Endothelial cell of umbilical vein (primary cell): ENCODE data around the gene OR1I1. TPM values are rescaled to one million over a fixed set of nuclear protein-coding genes. Genes with fewer than 3 reads are reported as not detected.

ENCODE experiments used
- BruUV-seq: library from RNA; stranded (reverse); fragments of 400-500 nt; replicated peaks from 2 replicates; lab custom pipeline; 2021; lab: Mats Ljungman, UMichigan
- CTCF ChIA-PET: fragments of 300-600, 350-600 bp; sonication (Branson Sonifier 250); formaldehyde crosslinking; loops from one replicate; lab custom pipeline; 2021; ENCODE audit warnings: antibody characterized with exemption, inconsistent platforms; lab: Charles Lee
- POLR2A ChIA-PET: fragments of 300-600, 350-600 bp; sonication (Branson Sonifier 250); formaldehyde crosslinking; loops from one replicate; lab custom pipeline; 2021; ENCODE audit warnings: antibody characterized with exemption, inconsistent platforms; lab: Charles Lee
- DNase-seq: peaks from one replicate; pipeline ENCODE4 v3.0.0-alpha.2; 2011; ENCODE audit warnings: low read depth, low spot score
- FAIRE-seq: peaks from 2 replicates; lab custom pipeline; 2011; peaks lifted over from hg19 to GRCh38; lab: Jason Lieb, UNC
- H2AFZ ChIP-seq: 2 replicates; pipeline ENCODE4 v1.6.0; 2012; ENCODE audit warnings: low read depth, low read length, control low read depth, inconsistent platforms
- H3K27ac ChIP-seq: 2 replicates; pipeline ENCODE4 v1.5.1; 2011; ENCODE audit warnings: low read depth, mild to moderate bottlenecking, control low read depth, low read length, moderate library complexity; ENCODE audit not compliant: insufficient read depth
- H3K27me3 ChIP-seq, 2 experiments: 2 replicates each; pipeline versions ENCODE4 v1.6.0 to v1.6.1; 2011; ENCODE audit warnings: low read length in 2 of 2, mixed read lengths in 1 of 2; ENCODE audit not compliant: control insufficient read depth in 2 of 2, insufficient read depth in 2 of 2
- H3K36me3 ChIP-seq, 2 experiments: 2 replicates in 1 of 2; 3 replicates in 1 of 2; pipeline ENCODE4 v1.5.1; 2011; ENCODE audit warnings: low read length in 2 of 2, mild to moderate bottlenecking in 1 of 2, moderate library complexity in 1 of 2; ENCODE audit not compliant: control insufficient read depth in 2 of 2, insufficient read depth in 2 of 2; ENCODE audit errors: extremely low read depth in 1 of 2
- H3K4me1 ChIP-seq: 3 replicates; pipeline ENCODE4 v1.5.1; 2011; ENCODE audit warnings: mild to moderate bottlenecking, low read length; ENCODE audit not compliant: control insufficient read depth, insufficient read depth; ENCODE audit errors: extremely low read depth
- H3K4me2 ChIP-seq: 2 replicates; pipeline ENCODE4 v1.6.1; 2011; ENCODE audit warnings: low read length, control low read depth, mixed read lengths; ENCODE audit not compliant: insufficient read depth
- H3K4me3 ChIP-seq, 3 experiments: fragments of 200-600 bp in 1 of 3; sonication (generic), shearing (Covaris generic) in 1 of 3; replicated peaks in 1 of 3; 2 replicates each; pipeline ENCODE4 v1.5.1; 2011 to 2016; ENCODE audit warnings: control low read depth in 3 of 3, low read length in 3 of 3, mild to moderate bottlenecking in 2 of 3, inconsistent platforms in 1 of 3, low read depth in 1 of 3, moderate library complexity in 1 of 3; ENCODE audit not compliant: insufficient read depth in 1 of 3
- H3K79me2 ChIP-seq: 2 replicates; pipeline ENCODE4 v1.6.0; 2012; ENCODE audit warnings: low read length, inconsistent platforms; ENCODE audit not compliant: control insufficient read depth, insufficient read depth
- H3K9ac ChIP-seq: replicated peaks from 2 replicates; pipeline ENCODE3; 2011; ENCODE audit warnings: low read length, control low read depth; ENCODE audit not compliant: insufficient read depth; ENCODE audit errors: extremely low read depth
- H3K9me1 ChIP-seq: replicated peaks from 3 replicates; pipeline ENCODE4 v1.6.0; 2011; ENCODE audit warnings: mild to moderate bottlenecking, low read length; ENCODE audit not compliant: control insufficient read depth, insufficient read depth; ENCODE audit errors: extremely low read depth
- H3K9me3 ChIP-seq: replicated peaks from 2 replicates; pipeline ENCODE4 v1.5.1; 2012; ENCODE audit warnings: low read length, inconsistent platforms; ENCODE audit not compliant: control insufficient read depth, insufficient read depth
- H4K20me1 ChIP-seq: replicated peaks from 2 replicates; pipeline ENCODE3; 2011; ENCODE audit warnings: mild to moderate bottlenecking, low read length; ENCODE audit not compliant: control insufficient read depth, insufficient read depth; ENCODE audit errors: extremely low read depth
- CTCF ChIP-seq, 2 donors: IDR thresholded peaks; 1 replicate in 1 of 2; 2 replicates in 1 of 2; pipeline ENCODE4 v1.5.1; 2011; ENCODE audit warnings: low read length in 2 of 2, mild to moderate bottlenecking in 2 of 2, moderate library complexity in 2 of 2, control low read depth in 1 of 2, inconsistent platforms in 1 of 2, low read depth in 1 of 2; ENCODE audit not compliant: insufficient read depth in 1 of 2; ENCODE audit errors: extremely low read depth in 1 of 2
- EZH2 ChIP-seq: IDR thresholded peaks from 2 replicates; pipeline ENCODE4 v1.6.1; 2012; ENCODE audit warnings: borderline replicate concordance, low read depth, mild to moderate bottlenecking, moderate library complexity, low read length, inconsistent platforms; ENCODE audit not compliant: severe bottlenecking
- FOS ChIP-seq: IDR thresholded peaks from 2 replicates; pipeline ENCODE4 v1.6.1; 2011; ENCODE audit warnings: mild to moderate bottlenecking, low read length, moderate library complexity, borderline replicate concordance; ENCODE audit not compliant: insufficient read depth
- GATA2 ChIP-seq: IDR thresholded peaks from 2 replicates; pipeline ENCODE4 v1.7.0; 2011; ENCODE audit warnings: low read depth, mild to moderate bottlenecking, moderate library complexity, mixed read lengths, low read length; ENCODE audit not compliant: insufficient read length, insufficient read depth
- JUN ChIP-seq: IDR thresholded peaks from 2 replicates; pipeline ENCODE4 v1.6.1; 2011; ENCODE audit warnings: borderline replicate concordance, low read depth; ENCODE audit not compliant: insufficient read length, insufficient read depth
- MAX ChIP-seq: IDR thresholded peaks from 2 replicates; pipeline ENCODE4 v1.6.1; 2011; ENCODE audit not compliant: insufficient read depth, insufficient read length
- MYC ChIP-seq: IDR thresholded peaks from one replicate; pipeline ENCODE4 v1.6.1; 2011; ENCODE audit warnings: mild to moderate bottlenecking, low read depth, low read length
- POLR2A ChIP-seq: IDR thresholded peaks from 2 replicates; pipeline ENCODE4 v1.6.1; 2012; ENCODE audit warnings: low read depth, mild to moderate bottlenecking, control low read depth, low read length
- POLR2AphosphoS5 ChIP-seq: IDR thresholded peaks from 2 replicates; pipeline ENCODE4 v1.6.1; 2012; ENCODE audit warnings: low read depth, mild to moderate bottlenecking, control low read depth, low read length, moderate library complexity; ENCODE audit not compliant: insufficient read depth
- dilution Hi-C: fragments of 300-500 bp; cut with MboI; formaldehyde crosslinking; loops from one replicate; pipeline ENCODE4 v1.15.0; 2019; ENCODE audit warnings: low sequenced_read_pairs; ENCODE audit not compliant: extremely low pct_ligation_motif_present
- intact Hi-C: fragments of 100-400 bp; cut with micrococcal nuclease; formaldehyde crosslinking; loops from one replicate; pipeline ENCODE4 v1.10.0; 2022
- polyA plus RNA-seq, 4 experiments: library from polyadenylated mRNA; depleted of rRNA in 3 of 4; stranded (reverse) in 3 of 4; unstranded in 1 of 4; fragments of >200 nt; gene quantifications; 2 replicates each; pipeline versions ENCODE4 v1.2.1 to v1.2.3, GENCODE V29; 2011 to 2012; ENCODE audit warnings: missing spikeins in 1 of 4
- total RNA-seq: library from RNA; stranded (reverse); gene quantifications from 2 replicates; pipeline ENCODE4 v1.2.3, GENCODE V29; 2021

Gene OR1I1
- total and polyA plus RNA-seq, 2 donors (not counting 3 experiments of a cell fraction or from before 2014, with no cell fraction given) = not detected

- Histone ChIP-seq H2AFZ (peak overlapping the region; percentile 31), H4K20me1 (no peaks in the 10 kb centered on the region), H3K4me1 (peaks cover 8% of the 10 kb centered on the region), H3K27me3 (no peaks in the 10 kb centered on the region), H3K9me3 (no peaks in the 10 kb centered on the region), H3K36me3 (peaks cover 22 to 28% of the 10 kb centered on the region in 2 experiments), H3K79me2 (peaks cover 19% of the 10 kb centered on the region), H3K9ac (peak overlapping the region; percentile 79), H3K9me1 (no peaks in the 10 kb centered on the region), H3K27ac (peak overlapping the region; percentile 54), H3K4me2 (peak overlapping the region; percentile 97), H3K4me3 (peak overlapping the region; percentile 82 to 93 (median 93))
- ChIA-PET POLR2A (no interaction called here), CTCF (interaction anchor here (0.7 to 1.3 kb wide), 2 partner anchors 16 to 17 kb away, joined by 5 to 7 read pairs; a partner anchor contains a TSS)
- no peak for TF ChIP-seq POLR2A
- no peak for TF ChIP-seq POLR2AphosphoS5
- TF ChIP-seq CTCF (IDR thresholded peaks at IDR 0.05; ENCODE audit: extremely low read depth in 1 of 2, insufficient read depth in 1 of 2, low read depth in 1 of 2, low read length in 2 of 2) = no peak
- no peak for TF ChIP-seq EZH2
- no peak for TF ChIP-seq GATA2
- no peak for TF ChIP-seq MYC
- TF ChIP-seq MAX = no peak
- TF ChIP-seq JUN = no peak
- no peak for TF ChIP-seq FOS
- FAIRE-seq = peak; percentile 79
- no peak for DNase-seq
- no TSS peak for BruUV-seq
- dilution Hi-C loops (no loop called here), intact Hi-C loops (loop anchor here (5.0 to 10.0 kb wide), 5 partner anchors 147 to 1077 kb away; partner anchors contain the start of genes AKAP8, AKAP8L, FAM32A and TECR)
Observed at GRCh38 chr19:15108145-15108844, 26.3 kb downstream of the OR1I1 start.
